Large intestine (tissue), 3 donors: Measurements from ENCODE around the gene SOCS3. TPM values are rescaled to one million over a fixed set of nuclear protein-coding genes. Genes with fewer than 3 reads are reported as not detected.

Experiments used
- DNase-seq, 2 donors: peaks; one replicate each; pipeline versions ENCODE4 v3.0.0 to v3.0.0-alpha.2; 2013
- H3K27ac ChIP-seq: one replicate; pipeline ENCODE4 v1.5.1; 2013; ENCODE audit warnings: low read length
- H3K27me3 ChIP-seq: 2 replicates; pipeline ENCODE4 v1.6.1; 2013; ENCODE audit warnings: low read length; ENCODE audit not compliant: control insufficient read depth, insufficient read depth
- H3K36me3 ChIP-seq: 2 replicates; pipeline ENCODE4 v1.6.1; 2013; ENCODE audit warnings: low read length; ENCODE audit not compliant: control insufficient read depth, insufficient read depth
- H3K4me1 ChIP-seq: one replicate; pipeline ENCODE4 v1.6.1; 2013; ENCODE audit warnings: low read length; ENCODE audit not compliant: control insufficient read depth, insufficient read depth
- H3K4me3 ChIP-seq: one replicate; pipeline ENCODE4 v1.5.1; 2013; ENCODE audit warnings: low read length
- H3K9me3 ChIP-seq: one replicate; pipeline ENCODE4 v1.6.1; 2013; ENCODE audit warnings: mild to moderate bottlenecking, low read depth, low read length, moderate library complexity; ENCODE audit not compliant: control insufficient read depth
- WGBS: methylation state at CpG from one replicate; pipeline ENCODE4 v1.1.5; 2013; ENCODE audit warnings: low lambda C conversion rate; ENCODE audit not compliant: insufficient coverage; 5-methylcytosine and 5-hydroxymethylcytosine counted together
- polyA plus RNA-seq: library from polyadenylated mRNA; unstranded; fragments of 120-200 nt; gene quantifications from one replicate; pipeline ENCODE4 v1.2.1, GENCODE V29; 2013

SOCS3 gene
- polyA plus RNA-seq, 1 donor, result 49.6 TPM

DNA sequence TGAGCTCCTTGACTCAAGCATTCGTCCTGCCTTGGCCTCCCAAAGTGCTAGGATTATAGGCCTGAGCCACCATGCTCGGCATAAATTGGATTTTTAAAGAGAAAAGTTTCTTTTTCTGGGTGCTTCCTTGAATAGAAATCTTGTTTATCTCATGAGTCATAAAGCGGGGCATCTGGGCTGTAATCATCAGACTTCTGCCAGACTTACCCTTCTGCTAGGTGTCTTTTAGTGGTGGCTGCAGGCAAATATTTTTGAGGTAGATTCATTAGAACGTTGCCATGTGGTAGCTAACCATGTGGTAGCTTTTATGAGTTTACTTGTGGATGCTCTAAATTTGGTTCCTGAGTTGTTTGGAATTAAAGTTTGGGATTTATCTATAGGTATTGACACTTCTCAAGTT lies 32.0 kb upstream of the SOCS3 start:
- WGBS, result 60% methylated on average over 1 of the region's 4 CpGs
- Histone ChIP-seq H3K27ac (no peak overlapping the region), H3K9me3 (no peaks in the 10 kb centered on the region), H3K27me3 (no peaks in the 10 kb centered on the region), H3K36me3 (peaks cover 33% of the 10 kb centered on the region), H3K4me1 (no peaks in the 10 kb centered on the region), H3K4me3 (no peak overlapping the region)
- no peak for DNase-seq

DNA sequence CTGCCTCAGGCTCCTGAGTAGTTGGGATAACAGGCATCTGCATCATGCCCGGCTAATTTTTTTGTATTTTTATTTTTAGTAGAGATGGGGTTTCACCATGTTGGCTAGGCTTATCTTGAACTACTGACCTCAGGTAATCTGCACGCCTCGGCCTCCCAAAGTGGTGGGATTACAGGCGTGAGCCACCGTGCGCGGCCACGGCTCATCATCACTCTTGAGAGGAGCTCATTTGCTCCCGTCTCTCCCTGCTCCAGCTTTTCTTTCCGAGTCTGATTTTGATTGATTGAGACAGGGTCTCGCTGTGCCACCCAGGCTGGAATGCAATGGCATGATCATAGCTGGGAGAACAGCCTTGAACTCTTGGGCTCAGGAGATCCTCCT lies 31.2 kb upstream of the SOCS3 start:
- Histone ChIP-seq H3K9me3 (no peaks in the 10 kb centered on the region), H3K4me3 (no peak overlapping the region), H3K36me3 (peaks cover 25% of the 10 kb centered on the region), H3K4me1 (no peaks in the 10 kb centered on the region), H3K27ac (no peak overlapping the region), H3K27me3 (no peaks in the 10 kb centered on the region)
- no peak for DNase-seq
- 92% methylated on average over 2 of the region's 11 CpGs for WGBS

DNA sequence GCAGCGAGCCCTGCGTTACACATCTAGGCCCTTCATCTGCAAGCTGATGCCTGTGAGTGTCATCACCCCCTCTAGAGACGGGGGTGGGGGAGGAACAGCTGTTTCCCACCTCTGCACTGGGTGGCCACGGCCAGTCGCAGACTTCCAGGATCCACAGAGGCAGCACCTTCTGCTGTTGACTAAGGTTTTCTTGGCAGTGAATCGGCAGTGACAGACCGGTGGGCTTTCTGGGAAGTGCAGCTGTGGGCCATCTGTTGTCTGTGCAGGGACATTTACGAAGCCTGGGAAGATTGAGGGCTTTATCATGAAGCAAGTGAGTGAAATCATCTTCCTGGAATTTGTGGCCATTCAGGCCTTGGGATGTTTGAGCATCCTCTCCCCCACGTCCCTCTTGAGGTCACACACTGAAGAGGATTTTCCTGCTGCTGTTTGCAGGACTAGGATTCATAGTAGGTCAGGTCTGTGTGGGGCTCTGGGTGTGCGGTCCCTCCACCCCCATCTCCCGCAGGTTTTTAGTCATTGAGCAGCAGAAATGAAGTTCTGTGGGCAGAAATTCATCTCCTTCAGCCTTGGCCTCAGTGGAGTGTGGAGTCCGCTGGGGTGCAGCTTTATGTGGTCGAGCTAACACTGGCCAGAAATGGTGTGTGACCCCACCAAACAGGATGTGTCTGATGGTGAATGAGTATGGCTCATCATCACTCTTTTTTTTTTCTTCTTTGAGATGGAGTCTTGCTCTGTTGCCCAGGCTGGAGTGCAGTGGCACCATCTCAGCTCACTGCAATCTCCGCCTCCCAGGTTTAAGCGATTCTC lies 30.6 kb upstream of the SOCS3 start:
- Histone ChIP-seq H3K36me3 (peaks cover 25% of the 10 kb centered on the region), H3K9me3 (no peaks in the 10 kb centered on the region), H3K27ac (no peak overlapping the region), H3K4me3 (no peak overlapping the region), H3K4me1 (no peaks in the 10 kb centered on the region), H3K27me3 (no peaks in the 10 kb centered on the region)
- WGBS, result no CpG with 5 or more reads among the region's 15 CpGs
- DNase-seq, result peak in 1 of 2 donors; percentile 44

DNA sequence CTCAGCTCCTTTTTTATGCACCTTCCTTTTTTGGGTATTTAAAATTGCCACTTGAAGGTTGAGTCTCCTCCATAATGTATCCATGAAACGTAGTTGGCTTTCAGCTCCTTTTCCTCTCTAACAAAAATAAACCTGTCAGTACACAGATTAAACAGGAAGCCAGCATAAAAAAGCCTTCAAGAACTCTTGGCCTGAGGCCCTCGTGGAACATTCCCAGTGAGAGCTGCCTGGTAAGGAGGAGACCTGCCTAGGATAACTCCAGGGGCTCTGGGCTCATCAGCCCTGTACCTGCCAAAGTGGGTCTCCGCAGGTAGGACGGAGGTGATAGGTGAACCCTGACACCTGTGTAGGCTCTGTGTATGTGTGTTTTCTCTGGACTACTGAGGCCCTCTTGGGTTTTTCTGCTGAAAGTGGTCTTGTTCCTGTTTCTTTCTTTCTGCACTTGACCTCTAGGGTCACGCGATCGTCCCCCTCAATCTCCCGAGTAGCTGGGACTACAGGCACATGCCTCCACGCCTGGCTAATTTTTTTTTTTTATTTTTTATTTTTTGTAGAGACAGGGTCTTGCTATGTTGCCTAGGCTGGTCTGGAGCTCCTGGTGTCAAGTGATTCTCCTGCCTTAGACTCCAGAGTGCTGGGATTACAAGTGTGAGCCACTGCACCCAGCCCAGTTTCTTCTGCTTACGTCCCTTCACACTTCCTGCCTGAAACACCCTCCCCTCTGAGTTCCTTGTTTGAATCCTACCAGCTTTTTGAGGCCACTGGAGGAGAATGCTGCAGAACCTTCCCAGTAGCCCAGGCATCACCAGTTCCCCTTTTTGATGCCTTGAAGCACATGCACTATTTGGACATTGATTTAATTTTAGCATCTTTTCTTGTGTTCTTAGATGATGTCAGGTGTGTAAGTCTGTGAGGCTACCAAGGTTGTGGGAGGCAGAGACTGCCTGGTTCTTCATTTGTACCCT lies 28.4 kb upstream of the SOCS3 start:
- 80% methylated on average over 1 of the region's 10 CpGs for WGBS
- H3K27ac ChIP-seq, result peak overlapping the region; percentile 40
- H3K36me3 ChIP-seq, result peaks cover 15% of the 10 kb centered on the region
- no peak overlapping the region for H3K4me3 ChIP-seq
- peaks cover 4% of the 10 kb centered on the region for H3K4me1 ChIP-seq
- H3K27me3 ChIP-seq, result no peaks in the 10 kb centered on the region
- DNase-seq, result no peak
- no peaks in the 10 kb centered on the region for H3K9me3 ChIP-seq

DNA sequence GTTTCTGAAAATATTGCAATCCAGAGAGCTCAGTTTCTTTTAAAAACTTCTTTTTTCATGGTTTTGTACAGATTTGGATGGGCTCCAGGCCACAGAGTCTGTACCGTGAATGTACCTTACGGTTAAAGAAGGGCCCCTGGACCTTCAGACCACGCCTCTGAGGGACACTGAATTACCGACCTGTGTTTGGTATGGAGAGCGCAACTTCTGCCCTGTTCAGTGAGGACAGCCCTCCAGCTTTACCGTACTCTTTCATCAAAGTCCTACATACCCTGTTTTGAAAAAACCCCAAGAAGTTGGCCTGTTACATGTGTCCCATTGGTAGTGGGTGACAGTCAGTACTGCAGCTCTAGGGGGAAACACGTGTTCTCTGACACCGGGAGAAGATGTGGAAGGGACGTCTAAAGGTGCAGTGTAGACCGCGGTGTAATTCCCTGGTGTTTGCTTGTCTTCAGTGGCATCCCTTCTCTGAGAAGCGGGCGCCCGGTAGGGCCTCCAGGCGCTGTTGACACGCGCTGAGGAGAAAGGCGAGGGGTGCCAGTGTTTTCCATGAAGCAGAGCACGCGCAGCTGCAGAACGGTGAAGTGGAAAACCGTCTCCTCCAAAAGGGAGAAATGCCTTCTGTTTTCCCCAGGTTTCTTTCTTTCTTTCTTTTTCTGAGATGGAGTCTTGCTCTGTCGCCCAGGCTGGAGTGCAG lies 24.8 kb upstream of the SOCS3 start:
- peaks cover 7% of the 10 kb centered on the region for H3K36me3 ChIP-seq
- WGBS, result no CpG with 5 or more reads among the region's 23 CpGs
- no peaks in the 10 kb centered on the region for H3K27me3 ChIP-seq
- H3K9me3 ChIP-seq, result no peaks in the 10 kb centered on the region
- H3K27ac ChIP-seq, result peak overlapping the region; percentile 3
- no peak overlapping the region for H3K4me3 ChIP-seq
- no peak for DNase-seq
- peaks cover 7% of the 10 kb centered on the region for H3K4me1 ChIP-seq

DNA sequence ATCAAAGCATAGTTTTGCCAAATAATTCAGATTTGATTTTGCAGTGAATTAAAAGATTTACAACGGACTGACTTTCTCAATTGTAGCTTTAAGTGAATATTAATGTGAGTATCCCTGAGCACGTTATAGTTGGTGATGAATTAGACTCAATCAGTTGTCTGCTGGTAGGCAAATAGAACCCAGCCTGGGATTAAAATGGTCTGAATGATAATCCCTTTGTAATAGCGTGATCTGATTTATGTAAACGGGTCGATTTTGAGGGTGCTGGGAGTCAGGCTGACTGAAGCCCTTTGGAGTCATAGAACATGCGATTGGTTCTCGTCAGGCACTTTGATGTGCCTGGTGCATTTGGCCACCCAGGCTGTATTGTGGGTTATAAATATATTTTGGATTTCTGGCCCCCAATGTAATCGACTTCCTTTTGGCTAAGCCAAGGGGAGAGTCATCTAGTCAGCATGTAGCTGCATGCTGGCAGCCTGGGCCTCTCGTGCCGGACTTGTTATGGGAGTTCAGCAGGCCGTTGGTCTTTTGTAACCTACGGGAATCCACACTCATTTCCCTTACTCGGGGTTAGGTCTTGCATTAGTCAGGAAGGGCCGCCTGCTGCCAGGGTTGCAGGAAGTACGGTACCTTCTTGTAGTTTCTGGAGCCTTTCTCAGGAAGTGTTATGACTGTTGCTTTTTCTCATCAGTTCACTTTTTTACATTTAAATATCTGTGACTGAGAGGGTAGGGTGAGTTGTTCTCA lies 24.0 kb upstream of the SOCS3 start:
- peak overlapping the region; percentile 24 for H3K27ac ChIP-seq
- no peaks in the 10 kb centered on the region for H3K9me3 ChIP-seq
- no peak for DNase-seq
- no CpG with 5 or more reads among the region's 15 CpGs for WGBS
- H3K4me1 ChIP-seq, result peaks cover 9% of the 10 kb centered on the region
- peaks cover 7% of the 10 kb centered on the region for H3K36me3 ChIP-seq
- no peaks in the 10 kb centered on the region for H3K27me3 ChIP-seq
- H3K4me3 ChIP-seq, result no peak overlapping the region

DNA sequence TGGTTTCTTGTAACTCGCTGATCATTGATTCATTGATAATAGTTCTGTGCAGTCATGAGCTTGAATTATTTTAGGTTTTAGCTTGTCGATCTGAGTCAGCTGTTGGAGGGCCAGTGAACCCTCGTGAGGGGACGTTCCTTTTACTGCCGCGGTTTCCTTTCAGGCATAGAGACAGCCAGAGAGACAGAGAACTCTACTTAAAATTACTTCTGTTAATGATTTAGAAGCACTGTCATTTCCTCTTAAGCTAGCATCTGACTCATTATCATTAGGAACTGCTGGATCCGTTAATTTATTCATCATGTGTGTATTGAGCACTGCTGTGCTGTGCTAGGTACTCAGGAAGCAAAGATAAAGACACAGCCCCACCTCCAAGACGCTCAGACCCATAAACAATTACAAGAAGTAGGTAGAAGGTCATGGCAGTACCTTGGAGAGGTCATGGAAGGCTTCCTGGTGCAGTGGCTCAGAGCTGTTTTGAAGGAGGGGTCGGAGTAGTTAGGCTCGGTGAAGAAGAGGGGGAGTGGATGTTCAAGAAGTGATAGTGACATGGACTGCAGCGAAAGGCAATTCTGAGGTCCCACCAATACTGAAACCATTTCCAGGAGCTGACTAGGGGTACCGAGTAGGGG lies 21.8 kb upstream of the SOCS3 start:
- Histone ChIP-seq H3K27ac (no peak overlapping the region), H3K4me3 (no peak overlapping the region), H3K4me1 (peaks cover 24% of the 10 kb centered on the region), H3K9me3 (no peaks in the 10 kb centered on the region), H3K36me3 (peaks cover 5% of the 10 kb centered on the region), H3K27me3 (no peaks in the 10 kb centered on the region)
- WGBS, result 50% methylated on average over 2 of the region's 12 CpGs
- peak in 1 of 2 donors; percentile 37 for DNase-seq

DNA sequence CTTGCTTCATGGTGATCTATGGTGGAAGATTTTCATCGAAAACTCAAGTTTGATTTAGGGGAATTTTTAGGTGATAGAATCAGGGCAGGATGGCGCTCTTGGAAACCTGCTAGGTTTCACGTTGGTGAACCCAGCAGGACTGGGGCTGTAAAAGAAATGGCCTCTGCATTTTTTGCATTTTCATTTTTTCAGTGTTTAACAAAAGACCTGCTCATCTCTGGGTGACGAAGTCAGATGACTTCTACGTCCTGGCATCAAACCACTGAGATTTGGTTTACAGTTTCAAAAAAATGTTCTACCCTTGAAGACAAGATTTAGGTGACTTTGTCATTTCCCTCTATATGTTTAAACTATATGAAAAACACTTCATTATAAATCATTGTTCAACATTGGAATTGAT lies 20.5 kb upstream of the SOCS3 start:
- Histone ChIP-seq H3K4me3 (no peak overlapping the region), H3K27ac (no peak overlapping the region), H3K36me3 (peaks cover 5% of the 10 kb centered on the region), H3K27me3 (no peaks in the 10 kb centered on the region), H3K9me3 (no peaks in the 10 kb centered on the region), H3K4me1 (peaks cover 31% of the 10 kb centered on the region)
- WGBS, result 93% methylated on average over 3 of the region's 5 CpGs
- DNase-seq, result no peak

DNA sequence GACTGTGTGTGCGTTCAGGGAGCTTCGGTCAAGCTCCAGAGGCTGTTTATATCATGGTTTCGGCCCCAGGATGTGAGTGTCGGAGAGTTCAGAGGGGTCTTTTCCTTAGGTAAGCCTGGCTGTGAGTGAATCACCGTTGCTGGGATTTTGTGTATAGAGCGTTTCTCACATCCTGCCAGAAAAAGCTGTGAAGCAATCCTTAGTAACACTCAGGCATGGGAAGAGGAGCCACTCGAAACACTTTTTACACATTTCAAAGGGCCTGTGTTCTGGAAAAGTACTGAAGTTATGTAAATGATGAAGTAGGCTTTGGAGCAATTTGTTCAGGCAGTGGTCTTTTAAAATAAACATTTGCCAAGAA lies 19.2 kb upstream of the SOCS3 start:
- Histone ChIP-seq H3K27me3 (no peaks in the 10 kb centered on the region), H3K9me3 (no peaks in the 10 kb centered on the region), H3K36me3 (no peaks in the 10 kb centered on the region), H3K27ac (peak overlapping the region; percentile 56), H3K4me1 (peaks cover 28% of the 10 kb centered on the region), H3K4me3 (peak overlapping the region; percentile 92)
- WGBS, result no CpG with 5 or more reads among the region's 7 CpGs
- no peak for DNase-seq
